GM12878 (cell line): ENCODE results near the gene CLCNKB.

Experiments used
- ATF7 ChIP-seq: fragments of 450-650 bp; IDR thresholded peaks from 2 replicates; pipeline ENCODE4 v1.6.1; 2016; ENCODE audit warnings: low read depth, mild to moderate bottlenecking
- CTCF ChIP-seq, 3 experiments: IDR thresholded peaks in 2 of 3; conservative IDR thresholded peaks in 1 of 3; 2 replicates each; pipeline ENCODE4 v1.5.1; 2011; ENCODE audit warnings: low read depth in 3 of 3, low read length in 3 of 3, mild to moderate bottlenecking in 3 of 3, control low read depth in 2 of 3, moderate library complexity in 2 of 3, inconsistent platforms in 1 of 3, mixed read lengths in 1 of 3; ENCODE audit not compliant: control insufficient read depth in 2 of 3, insufficient read depth in 1 of 3; ENCODE audit errors: extremely low read depth in 1 of 3
- MTA2 ChIP-seq: fragments of 450-650 bp; IDR thresholded peaks from 2 replicates; pipeline ENCODE4 v1.6.1; 2016; ENCODE audit warnings: low read depth, mild to moderate bottlenecking, moderate library complexity
- POLR2A ChIP-seq: IDR thresholded peaks from 2 replicates; pipeline ENCODE4 v1.6.1; 2011; ENCODE audit warnings: low read depth, mild to moderate bottlenecking, low read length
- SMC3 ChIP-seq: IDR thresholded peaks from 2 replicates; pipeline ENCODE4 v1.6.1; 2011; ENCODE audit warnings: low read length, improper control_type of control experiment, borderline replicate concordance
- YY1 ChIP-seq: IDR thresholded peaks from 2 replicates; pipeline ENCODE4 v1.6.1; 2011; ENCODE audit warnings: low read depth, mild to moderate bottlenecking, low read length

- no peak for TF ChIP-seq CTCF (IDR thresholded peaks at IDR 0.05 in 2 of 3, conservative IDR thresholded peaks at IDR 0.05 in 1 of 3; ENCODE audit: control insufficient read depth in 2 of 3, extremely low read depth in 1 of 3, insufficient read depth in 1 of 3, low read depth in 3 of 3, low read length in 3 of 3)
- no peak for TF ChIP-seq YY1
- no peak for TF ChIP-seq SMC3
- no peak for TF ChIP-seq POLR2A
- TF ChIP-seq ATF7, result no peak
- TF ChIP-seq MTA2, result no peak
Observed at GRCh38 chr1:16087733-16088132, 44.2 kb downstream of the CLCNKB start.
